HFF-Myc (cell line): ENCODE results near the gene C13orf46.
A peak's percentile ranks its signal among the peaks of the same experiment; 100 is the strongest.

Source experiments
- DNase-seq: peaks from one replicate; pipeline ENCODE4 v3.0.0-alpha.2; 2011; ENCODE audit warnings: low read depth; ENCODE audit errors: extremely low read depth
- H3K4me3 ChIP-seq: replicated peaks from 2 replicates; pipeline ENCODE4 v1.5.1; 2011; ENCODE audit warnings: low read depth, mild to moderate bottlenecking, control low read depth, low read length
- TF ChIP-seq, protein P1 (sequence below): IDR thresholded peaks from 2 replicates; pipeline ENCODE4 v1.5.1; 2012; ENCODE audit warnings: mild to moderate bottlenecking, low read depth, low read length, control low read depth; ENCODE audit errors: missing control alignments

Gene C13orf46

DNA sequence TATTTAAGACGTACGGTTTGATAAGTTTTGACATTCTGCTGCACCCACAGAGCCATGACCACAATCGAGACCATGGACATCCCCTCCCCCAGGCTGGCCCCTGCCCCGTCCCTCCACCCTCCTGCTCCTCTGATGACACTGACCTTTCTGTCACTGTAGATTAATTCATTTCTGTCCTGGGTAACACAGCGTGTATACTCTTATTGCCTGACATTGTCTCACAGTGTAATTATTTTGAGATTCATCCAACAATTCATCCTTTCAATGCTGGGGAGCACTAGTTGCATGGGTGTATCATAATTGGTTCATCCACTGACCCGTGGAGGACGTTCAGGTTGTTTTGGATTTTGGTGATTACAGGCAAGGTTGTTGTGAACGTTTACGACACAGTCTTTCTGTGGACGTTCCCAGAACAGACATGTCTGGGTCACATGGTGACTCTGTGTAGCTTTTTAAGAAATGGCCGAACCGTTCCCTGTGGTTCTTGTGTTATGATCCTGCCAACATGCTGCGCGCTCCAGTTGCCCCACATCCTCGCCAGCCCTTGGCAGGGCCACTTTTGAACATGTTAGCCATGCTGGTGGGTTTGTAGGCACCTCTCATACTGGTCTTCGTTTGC, 41.9 kb downstream of the C13orf46 start:
- no peak for DNase-seq
- TF ChIP-seq, protein P1, sequence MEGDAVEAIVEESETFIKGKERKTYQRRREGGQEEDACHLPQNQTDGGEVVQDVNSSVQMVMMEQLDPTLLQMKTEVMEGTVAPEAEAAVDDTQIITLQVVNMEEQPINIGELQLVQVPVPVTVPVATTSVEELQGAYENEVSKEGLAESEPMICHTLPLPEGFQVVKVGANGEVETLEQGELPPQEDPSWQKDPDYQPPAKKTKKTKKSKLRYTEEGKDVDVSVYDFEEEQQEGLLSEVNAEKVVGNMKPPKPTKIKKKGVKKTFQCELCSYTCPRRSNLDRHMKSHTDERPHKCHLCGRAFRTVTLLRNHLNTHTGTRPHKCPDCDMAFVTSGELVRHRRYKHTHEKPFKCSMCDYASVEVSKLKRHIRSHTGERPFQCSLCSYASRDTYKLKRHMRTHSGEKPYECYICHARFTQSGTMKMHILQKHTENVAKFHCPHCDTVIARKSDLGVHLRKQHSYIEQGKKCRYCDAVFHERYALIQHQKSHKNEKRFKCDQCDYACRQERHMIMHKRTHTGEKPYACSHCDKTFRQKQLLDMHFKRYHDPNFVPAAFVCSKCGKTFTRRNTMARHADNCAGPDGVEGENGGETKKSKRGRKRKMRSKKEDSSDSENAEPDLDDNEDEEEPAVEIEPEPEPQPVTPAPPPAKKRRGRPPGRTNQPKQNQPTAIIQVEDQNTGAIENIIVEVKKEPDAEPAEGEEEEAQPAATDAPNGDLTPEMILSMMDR = no peak
- H3K4me3 ChIP-seq = no peak overlapping the region

DNA sequence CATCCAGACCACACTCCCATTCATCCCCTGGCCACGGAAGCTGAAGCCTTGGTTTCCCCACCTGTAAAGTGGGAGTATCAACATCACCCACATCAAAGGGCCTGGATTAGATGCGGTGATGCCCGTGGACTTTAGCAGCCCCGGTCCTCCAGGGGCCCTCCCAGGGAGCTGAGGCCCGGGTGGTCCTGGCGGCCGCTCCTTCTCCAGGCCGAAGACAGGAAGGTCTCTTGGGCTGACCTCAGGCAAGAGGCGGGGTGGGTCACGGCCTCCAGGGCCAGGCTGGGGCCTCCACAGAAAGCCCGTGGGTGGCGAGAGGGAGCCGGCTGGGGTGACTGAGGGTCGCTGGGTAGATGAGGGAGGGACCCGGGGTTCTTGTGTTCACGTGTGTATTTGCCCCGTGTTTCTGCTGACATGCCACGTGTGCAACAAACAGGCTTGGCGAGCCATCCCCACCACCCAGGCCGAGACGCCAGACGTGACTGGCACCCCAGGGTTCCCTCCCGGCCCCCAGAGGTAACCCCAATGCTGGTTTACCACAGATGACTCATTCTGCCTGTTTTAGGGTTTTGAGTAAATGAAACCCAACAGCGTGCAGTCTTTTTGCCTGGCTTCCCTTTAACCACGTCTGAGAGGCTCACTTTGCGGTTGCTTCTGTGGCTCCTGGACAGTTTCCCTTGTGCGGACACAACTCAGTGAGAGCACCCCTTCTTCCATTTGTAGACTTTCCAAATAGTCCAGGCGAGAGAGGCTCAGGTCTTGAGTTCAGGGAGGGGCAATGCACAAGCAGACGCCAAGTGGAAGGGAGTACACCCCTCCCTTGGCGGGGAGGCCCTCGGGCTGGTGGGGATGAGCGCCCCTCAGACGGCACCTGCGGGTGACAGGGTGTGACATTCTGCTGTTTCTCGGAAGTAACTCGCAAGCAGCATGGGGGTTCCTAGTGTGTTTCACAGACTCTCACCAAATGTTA, 42.9 kb downstream of the C13orf46 start:
- TF ChIP-seq, protein P1 = no peak
- no peak for DNase-seq
- H3K4me3 ChIP-seq = no peak overlapping the region

DNA sequence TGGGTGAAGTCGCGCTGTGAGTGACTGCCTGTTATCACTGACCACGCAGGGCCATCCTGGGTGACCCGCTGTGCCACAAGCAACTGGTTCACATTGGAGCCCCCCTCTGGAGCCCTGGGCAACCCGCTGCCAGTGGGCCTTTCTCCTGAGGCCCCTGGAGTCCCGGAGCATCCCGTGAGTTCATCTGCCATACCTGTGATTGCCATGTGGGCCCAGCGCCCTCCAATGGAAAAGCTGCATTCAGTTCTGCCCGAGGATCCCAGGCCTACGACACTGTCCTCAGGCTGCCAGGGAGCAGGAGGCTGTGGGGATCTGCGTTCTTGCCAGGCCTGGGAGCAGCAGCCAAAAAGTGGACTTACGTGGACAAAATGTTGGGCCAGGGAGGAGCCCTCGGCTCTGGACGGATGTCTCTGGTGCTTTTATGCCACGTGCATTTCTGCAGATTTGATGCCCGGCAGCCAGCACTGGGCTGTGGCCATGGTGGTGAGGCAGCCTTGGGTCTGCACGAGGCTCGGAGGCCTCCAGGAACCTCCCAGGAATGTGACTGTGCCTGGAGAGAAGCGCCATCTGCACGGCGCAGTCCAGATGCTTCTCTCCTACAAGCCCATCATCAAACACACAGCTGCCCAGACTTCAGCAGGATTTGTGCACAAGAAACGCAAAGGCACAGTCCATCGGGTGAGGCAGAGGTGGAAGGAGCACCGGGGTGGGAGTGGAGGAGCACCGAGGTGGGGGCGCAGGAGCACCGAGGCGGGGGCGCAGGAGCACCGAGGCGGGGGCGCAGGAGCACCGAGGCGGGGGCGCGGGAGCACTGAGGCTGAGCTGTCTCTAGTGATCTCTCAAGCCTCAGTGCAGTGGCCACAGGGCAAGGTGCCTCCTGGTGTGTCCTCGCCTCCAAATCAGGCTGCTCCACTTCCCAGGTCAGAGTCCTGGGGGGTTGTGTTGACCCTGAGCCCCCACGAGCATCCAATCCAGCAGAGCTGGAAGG, 44.0 kb downstream of the C13orf46 start:
- H3K4me3 ChIP-seq = no peak overlapping the region
- TF ChIP-seq, protein P1 = no peak
- DNase-seq = no peak

DNA sequence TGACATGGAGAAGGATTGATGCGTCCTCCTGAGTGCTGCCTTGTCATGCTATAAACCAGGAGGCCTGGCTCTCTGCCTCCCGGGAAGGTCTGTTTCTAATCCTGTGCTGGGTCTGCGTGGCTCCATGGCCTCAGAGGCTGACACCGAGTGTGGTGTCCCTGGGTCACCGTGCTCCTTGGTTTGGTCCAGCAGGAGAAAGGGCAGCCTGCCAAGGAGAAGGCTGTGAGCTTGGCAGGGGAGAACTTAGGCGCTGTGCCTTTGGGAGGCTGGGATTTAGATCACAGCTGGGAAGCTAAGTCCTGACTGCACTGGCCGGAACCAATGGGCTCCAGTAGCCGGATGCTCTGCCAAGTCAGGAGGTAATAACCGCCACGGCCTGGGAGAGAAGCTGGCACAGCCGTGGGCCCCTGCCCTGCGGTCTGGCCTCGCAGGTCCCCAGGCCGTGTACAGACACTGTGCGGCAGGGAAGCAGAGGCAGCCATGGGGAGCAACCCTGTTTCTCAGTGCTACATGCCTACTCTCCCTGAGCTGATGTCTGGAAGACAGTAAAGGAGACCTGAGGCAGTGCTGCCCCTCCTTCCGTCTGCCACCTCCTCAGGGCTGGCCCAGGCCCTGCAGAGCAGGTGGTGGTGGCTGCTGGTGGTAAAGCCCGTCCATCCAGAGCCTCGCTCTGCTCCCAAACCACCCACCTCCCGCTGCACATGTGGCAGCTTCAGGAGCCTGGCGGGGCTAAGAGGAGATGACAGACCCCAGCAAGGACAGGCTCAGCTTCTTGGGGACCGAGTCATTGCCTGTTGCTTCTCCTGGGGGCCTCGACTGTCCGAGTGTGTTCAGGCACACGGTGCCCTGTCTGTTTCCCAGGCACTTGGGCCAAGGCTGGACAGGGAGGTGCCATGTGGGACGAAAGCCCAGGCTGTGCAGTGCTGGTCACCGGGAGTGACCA, 44.9 kb downstream of the C13orf46 start:
- peak overlapping the region; percentile 14; the same call in 1 of the 2 replicates for H3K4me3 ChIP-seq
- DNase-seq = peak; percentile 88

DNA sequence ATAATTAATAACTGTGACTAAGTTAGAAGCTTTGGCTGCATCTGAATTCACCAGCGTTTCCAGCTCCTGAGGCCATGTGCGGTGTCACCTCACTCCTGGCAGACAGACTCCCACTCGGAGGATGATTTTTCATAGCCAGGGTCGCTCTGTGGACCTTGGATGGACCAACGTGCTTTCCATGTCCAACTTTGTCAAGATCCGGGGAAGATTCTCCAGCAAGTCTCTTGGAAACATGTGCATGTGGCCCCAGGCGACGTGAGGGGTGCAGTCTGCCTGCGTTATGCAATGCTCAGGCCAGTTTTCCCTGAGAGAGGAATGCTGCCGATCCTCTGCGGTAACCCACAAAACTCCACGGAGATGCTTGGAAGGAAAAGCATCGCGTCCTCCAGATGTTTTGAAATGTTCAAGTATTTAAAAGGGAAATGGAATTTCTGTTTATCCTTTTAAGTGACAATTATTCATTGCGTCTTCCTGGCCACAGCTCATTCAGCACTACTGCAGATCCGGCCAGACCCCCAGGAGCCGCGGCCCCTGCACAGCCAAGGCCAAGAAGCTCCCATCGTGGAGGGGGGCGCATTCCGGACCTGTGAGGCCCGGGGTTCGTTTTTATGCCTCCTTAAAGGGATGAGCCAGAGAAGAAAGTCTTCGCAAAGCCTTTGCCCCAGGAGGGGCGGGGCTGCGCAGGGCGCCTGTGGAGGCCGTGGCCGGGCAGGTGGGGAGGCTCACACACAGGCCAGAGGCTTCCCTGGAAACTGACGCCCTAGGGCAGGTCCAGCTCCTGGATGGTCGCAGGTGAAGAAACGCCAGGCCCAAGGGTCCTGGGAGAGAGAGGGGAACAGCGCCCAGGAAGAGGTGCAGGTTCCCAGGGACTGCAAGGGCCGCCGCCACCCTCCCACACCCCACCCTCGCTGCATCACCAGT, 46.0 kb downstream of the C13orf46 start:
- TF ChIP-seq, protein P1 = no peak
- H3K4me3 ChIP-seq = peak overlapping the region; percentile 14
- peak; percentile 99 for DNase-seq

More for the DNA sequence above, 44.9 kb downstream of the C13orf46 start:
- TF ChIP-seq, protein P1 = no peak
